ENCODE data around the gene GGA2. TPM values are rescaled to one million over a fixed set of nuclear protein-coding genes. Genes with fewer than 3 reads are reported as not detected.

Gene GGA2
- total RNA-seq, 2 experiments from 2014 or later = 91.0 to 96.9 TPM

GRCh38 chr16:23434380-23434779, 75.9 kb downstream of the GGA2 start:
- Mint-ChIP-seq H3K27me3 (no peaks in the 10 kb centered on the region), H3K36me3 (ENCODE audit: low read depth) (peaks cover 16% of the 10 kb centered on the region)
- TF ChIP-seq CTCF (IDR thresholded peaks at IDR 0.05) = peak; percentile 85

GRCh38 chr16:23433261-23433920, 76.9 kb downstream of the GGA2 start:
- Mint-ChIP-seq H3K9me3 (no peaks in the 10 kb centered on the region), H3K4me1 (ENCODE audit: low read depth) (peaks cover 2% of the 10 kb centered on the region), H3K27me3 (no peaks in the 10 kb centered on the region), H3K4me3 (no peak overlapping the region), H3K36me3 (ENCODE audit: low read depth) (peaks cover 15% of the 10 kb centered on the region), H3K27ac (no peak overlapping the region)
- DNase-seq (no peak), ATAC-seq (no peak)
- POLR2A ChIA-PET = no interaction called here
- no peak for TF ChIP-seq CTCF (IDR thresholded peaks at IDR 0.05)
- intact Hi-C loops (cut with micrococcal nuclease) = loop anchor here (5.0 kb wide), 1 partner anchor 251 kb away; the partner anchor contains the start of gene SCNN1G
- CTCF ChIA-PET = interaction anchor here (0.6 to 7.0 kb wide), 27 partner anchors 8 to 617 kb away, joined by 3 to 113 read pairs (median 4); partner anchors contain the start of genes COG7 and SCNN1G

More at GRCh38 chr16:23434380-23434779, 75.9 kb downstream of the GGA2 start:
- ATAC-seq = no peak
- peak; percentile 15 for DNase-seq
- CTCF ChIA-PET = interaction anchor here (0.7 to 7.0 kb wide), 37 partner anchors 9 to 535 kb away, joined by 3 to 113 read pairs (median 4); partner anchors contain the start of genes COG7, NDUFAB1 and SCNN1G
- no peak overlapping the region for H3K27ac Mint-ChIP-seq
- peaks cover 2% of the 10 kb centered on the region for H3K4me1 Mint-ChIP-seq (ENCODE audit: low read depth)
- H3K4me3 Mint-ChIP-seq = no peak overlapping the region
- intact Hi-C loops (cut with micrococcal nuclease) = loop anchor here (5.0 kb wide), 1 partner anchor 252 kb away; the partner anchor contains the start of gene SCNN1G
- POLR2A ChIA-PET = interaction anchor here (0.6 to 0.8 kb wide), 2 partner anchors 18 to 257 kb away, joined by 3 to 4 read pairs; no protein-coding TSS in a partner anchor
- no peaks in the 10 kb centered on the region for H3K9me3 Mint-ChIP-seq

- DNase-seq (no peak), ATAC-seq (no peak)
- Mint-ChIP-seq H3K4me3 (no peak overlapping the region), H3K36me3 (ENCODE audit: low read depth) (peaks cover 18% of the 10 kb centered on the region), H3K27me3 (no peaks in the 10 kb centered on the region), H3K27ac (no peak overlapping the region), H3K4me1 (ENCODE audit: low read depth) (peaks cover 2% of the 10 kb centered on the region), H3K9me3 (no peaks in the 10 kb centered on the region)
- intact Hi-C loops (cut with micrococcal nuclease) = loop anchor here (5.0 kb wide), 1 partner anchor 250 kb away; the partner anchor contains the start of gene SCNN1G
- CTCF ChIA-PET = interaction anchor here (0.9 to 7.0 kb wide), 9 partner anchors 7 to 254 kb away, joined by 3 to 113 read pairs (median 4); partner anchors contain the start of genes COG7 and SCNN1G
- POLR2A ChIA-PET = no interaction called here
- TF ChIP-seq CTCF (IDR thresholded peaks at IDR 0.05) = no peak
Observed at GRCh38 chr16:23432176-23433128, 77.8 kb downstream of the GGA2 start.

- POLR2A ChIA-PET = no interaction called here
- intact Hi-C loops (cut with micrococcal nuclease) = no loop called here
- CTCF ChIA-PET = no interaction called here
- Mint-ChIP-seq H3K9me3 (no peaks in the 10 kb centered on the region), H3K27me3 (no peaks in the 10 kb centered on the region), H3K36me3 (ENCODE audit: low read depth) (peaks cover 18% of the 10 kb centered on the region), H3K4me3 (no peak overlapping the region), H3K27ac (no peak overlapping the region), H3K4me1 (ENCODE audit: low read depth) (no peaks in the 10 kb centered on the region)
- no peak for DNase-seq
- ATAC-seq = no peak
- TF ChIP-seq CTCF (IDR thresholded peaks at IDR 0.05) = no peak
Observed at GRCh38 chr16:23428351-23428750, 81.9 kb downstream of the GGA2 start.

All from activated CD8-positive, alpha-beta T cell treated with anti-CD3 and anti-CD28 coated beads for 36 hours (primary cell).